ENCODE measurements around the gene SLC28A2.
"Not testable (repeated sequence)": the region's sequence is repeated elsewhere in the genome, so short reads cannot be mapped to it uniquely, and the experiment has no call there.

Gene SLC28A2, protein sequence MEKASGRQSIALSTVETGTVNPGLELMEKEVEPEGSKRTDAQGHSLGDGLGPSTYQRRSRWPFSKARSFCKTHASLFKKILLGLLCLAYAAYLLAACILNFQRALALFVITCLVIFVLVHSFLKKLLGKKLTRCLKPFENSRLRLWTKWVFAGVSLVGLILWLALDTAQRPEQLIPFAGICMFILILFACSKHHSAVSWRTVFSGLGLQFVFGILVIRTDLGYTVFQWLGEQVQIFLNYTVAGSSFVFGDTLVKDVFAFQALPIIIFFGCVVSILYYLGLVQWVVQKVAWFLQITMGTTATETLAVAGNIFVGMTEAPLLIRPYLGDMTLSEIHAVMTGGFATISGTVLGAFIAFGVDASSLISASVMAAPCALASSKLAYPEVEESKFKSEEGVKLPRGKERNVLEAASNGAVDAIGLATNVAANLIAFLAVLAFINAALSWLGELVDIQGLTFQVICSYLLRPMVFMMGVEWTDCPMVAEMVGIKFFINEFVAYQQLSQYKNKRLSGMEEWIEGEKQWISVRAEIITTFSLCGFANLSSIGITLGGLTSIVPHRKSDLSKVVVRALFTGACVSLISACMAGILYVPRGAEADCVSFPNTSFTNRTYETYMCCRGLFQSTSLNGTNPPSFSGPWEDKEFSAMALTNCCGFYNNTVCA

GRCh38 chr15:45251888-45252287, at the start of gene SLC28A2:
SLC28A2 (plus strand) TSS chr15:45252234; CDS start chr15:45253216, 982 bp downstream.
- no peak for DNase-seq

GRCh38 chr15:45203182-45203581, 48.9 kb upstream of the SLC28A2 start:
- DNase-seq = no peak

DNA sequence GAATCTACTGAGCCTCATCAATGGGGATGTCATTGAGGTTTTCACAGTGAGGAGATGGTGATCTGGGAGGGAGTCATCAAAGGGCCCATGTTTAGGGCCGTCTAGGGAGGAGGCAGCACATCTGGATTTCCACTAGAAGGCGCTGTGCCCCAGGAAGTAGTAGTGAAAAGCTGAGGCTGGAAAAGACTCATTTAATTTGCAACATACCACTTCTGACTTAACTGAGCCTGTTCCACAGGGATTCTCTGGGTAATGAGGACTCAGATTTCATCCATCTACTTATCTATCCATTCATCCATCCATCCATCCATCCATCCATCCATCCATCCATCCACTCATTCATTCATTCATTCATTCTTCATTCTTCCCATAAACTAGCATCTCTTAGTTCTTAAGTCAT, 46.8 kb upstream of the SLC28A2 start:
- DNase-seq = peak; percentile 8 to 64

DNA sequence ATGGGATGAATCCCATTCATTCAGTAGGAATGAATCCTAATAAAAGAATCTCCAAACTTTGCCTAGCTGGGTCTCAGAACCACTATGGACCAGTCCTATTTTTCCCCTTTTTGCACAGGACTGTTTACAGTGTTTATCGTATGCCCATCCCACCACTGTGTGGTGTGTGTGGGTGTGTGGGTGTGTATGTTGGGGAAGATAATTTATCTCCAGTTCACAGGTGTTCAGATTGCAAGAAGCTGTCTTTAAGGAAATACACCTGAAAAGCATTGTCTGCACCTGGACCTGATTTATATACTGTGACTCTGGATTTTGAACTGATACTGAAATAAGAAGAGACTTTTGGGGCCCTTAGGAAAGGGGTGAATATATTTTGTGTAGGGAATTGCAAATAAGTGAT, 39.5 kb upstream of the SLC28A2 start:
- no peak for DNase-seq

GRCh38 chr15:45221053-45221599, 30.9 kb upstream of the SLC28A2 start:
- no peak for DNase-seq

- no peak for DNase-seq
Observed at GRCh38 chr15:45221967-45222366, 30.1 kb upstream of the SLC28A2 start.

DNA sequence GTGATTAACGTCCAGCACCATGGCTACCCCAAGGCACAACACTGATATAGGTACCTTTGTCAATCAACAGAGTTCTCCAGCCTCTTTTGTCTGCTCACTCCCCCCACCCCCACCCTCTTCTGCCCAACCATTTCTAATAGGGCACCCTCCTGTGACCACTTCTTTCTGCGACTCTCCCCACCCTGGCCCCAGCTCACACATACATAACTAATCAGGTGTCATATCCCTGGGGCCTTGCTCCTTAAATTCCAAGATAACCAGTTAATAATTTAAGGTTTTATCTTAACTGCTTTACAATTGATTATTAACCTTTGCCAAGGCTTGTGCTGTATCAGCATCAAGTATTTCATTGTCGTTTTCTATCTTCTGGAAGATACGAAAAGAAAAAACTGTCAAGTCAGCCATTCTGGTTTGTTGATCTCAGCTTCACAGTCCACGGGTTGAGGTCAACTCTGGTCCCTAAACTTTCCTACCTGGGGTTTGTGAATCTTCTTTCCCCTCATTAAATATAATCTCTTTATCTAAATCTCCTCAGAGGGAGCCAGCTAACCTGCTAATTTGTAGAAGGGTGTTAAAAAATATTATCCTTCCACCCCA, 27.3 kb upstream of the SLC28A2 start:
- no peak for DNase-seq

GRCh38 chr15:45225506-45226273, 26.3 kb upstream of the SLC28A2 start:
- no peak for DNase-seq

DNA sequence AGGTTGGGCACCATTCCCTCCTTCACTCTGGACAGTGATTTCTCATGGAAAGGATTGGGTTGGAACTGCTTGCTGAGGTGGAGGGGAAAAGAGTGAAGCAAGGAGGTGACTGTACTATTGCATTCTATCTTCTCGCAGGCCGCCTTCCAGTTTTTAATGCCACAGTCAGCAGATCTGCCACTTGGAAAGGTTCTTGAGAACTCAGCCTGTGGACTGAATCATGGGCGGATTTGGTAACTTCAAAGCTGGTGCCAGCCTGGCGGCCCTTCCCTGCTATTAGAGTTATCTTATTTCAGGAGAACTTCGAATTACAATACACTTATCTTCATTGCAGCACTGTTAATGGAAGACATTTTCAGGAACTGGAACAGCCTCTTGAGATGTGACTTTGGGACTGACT, 23.1 kb upstream of the SLC28A2 start:
- no peak for DNase-seq

GRCh38 chr15:45230245-45230965, 21.6 kb upstream of the SLC28A2 start:
- no peak for DNase-seq

- no peak for DNase-seq
Observed at GRCh38 chr15:45231132-45231531, 20.9 kb upstream of the SLC28A2 start.

DNA sequence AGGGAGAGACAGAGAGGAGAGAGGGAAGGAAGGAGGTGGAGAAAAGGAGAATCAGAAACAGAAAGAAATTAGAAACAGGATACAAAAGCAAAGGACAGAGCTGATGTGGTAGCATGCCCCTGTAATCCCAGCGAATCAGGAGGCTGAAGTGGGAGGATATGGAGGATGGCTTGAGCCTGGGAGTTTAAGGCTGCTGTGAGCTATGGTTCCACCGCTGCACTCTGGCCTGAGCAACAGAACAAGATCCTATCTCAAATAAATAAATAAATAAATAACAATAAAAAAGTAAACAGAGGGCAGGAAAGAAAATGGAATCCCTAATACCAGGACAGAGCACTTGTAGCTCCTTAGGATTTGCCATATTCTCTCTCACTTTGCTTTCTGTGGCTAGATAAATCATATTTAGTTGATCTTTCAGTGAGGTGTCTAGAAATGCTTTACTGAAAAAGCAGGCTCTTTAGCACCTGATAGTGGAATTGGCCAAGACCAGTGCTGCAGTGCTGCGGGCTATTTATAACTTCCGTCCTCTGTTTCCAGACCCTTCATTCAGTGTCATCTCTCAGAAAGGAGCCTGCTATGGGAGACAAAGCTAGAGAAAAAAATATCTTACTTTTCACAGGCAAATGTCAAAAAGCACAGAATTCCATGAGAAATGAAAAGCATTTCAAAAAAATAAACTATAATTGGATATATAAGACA, 20.0 kb upstream of the SLC28A2 start:
- no peak for DNase-seq

- no peak for DNase-seq
Observed at GRCh38 chr15:45234562-45235235, 17.3 kb upstream of the SLC28A2 start.

- DNase-seq = not testable (repeated sequence)
Observed at GRCh38 chr15:45236806-45237205, 15.2 kb upstream of the SLC28A2 start.

GRCh38 chr15:45242289-45242688, 9.7 kb upstream of the SLC28A2 start:
- DNase-seq = no peak

DNA sequence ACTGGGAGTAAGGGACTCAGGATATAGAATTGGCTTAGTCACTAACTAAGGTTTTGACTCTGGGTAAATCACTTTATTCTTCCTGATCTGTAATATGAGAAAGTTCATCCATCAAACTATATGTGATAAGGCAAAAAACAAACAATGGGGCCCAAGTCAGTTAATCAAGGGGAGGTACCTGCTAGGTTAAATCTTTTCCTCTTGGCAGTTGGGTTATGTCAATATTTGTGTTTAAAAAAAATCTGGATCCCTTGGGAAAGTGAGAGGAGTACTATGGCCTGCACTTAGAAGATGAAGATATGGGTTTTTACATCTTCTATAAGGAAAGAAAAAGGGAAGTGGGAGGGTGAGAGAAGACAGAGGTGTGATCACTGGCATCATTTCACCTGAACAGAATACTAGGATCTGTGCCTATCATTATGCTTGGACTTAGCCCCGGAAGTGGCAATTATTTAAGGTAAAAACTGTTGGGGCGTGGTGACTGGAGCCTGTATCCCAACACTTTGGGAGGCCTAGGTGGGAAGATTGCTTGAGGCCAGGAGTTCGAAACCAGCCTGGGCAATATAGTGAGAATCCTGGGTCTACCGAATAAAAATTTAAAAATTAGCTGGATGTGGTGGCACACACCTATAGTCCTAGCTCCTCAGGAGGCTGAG, 2.8 kb upstream of the SLC28A2 start:
- no peak for DNase-seq

GRCh38 chr15:45253330-45253729, 1.3 kb downstream of the SLC28A2 start:
- DNase-seq = no peak

GRCh38 chr15:45254405-45254804, 2.4 kb downstream of the SLC28A2 start:
- no peak for DNase-seq

GRCh38 chr15:45254824-45255223, 2.8 kb downstream of the SLC28A2 start:
- DNase-seq = not testable (repeated sequence)

DNA sequence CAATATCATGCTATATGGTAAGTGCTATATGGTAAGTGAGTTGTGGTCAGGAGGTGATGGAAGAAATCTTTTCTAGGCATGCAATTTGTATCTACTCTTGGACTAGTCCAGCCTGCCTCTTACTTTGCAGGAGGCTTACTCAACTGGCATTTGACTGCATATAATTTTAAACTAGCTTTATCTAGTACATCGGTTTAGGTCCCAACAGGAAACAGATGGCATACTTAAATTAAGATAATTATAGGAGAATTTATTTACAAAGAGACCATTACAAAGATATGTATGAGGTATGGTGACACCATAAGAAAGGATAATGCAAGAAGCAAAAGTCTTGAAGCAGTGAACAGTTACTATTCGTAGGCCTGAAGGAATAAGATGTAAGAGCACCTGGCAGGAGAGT, 7.8 kb downstream of the SLC28A2 start:
- DNase-seq = no peak
